WTC11 (cell line): Measurements from ENCODE around the gene MYOM3. TPM values are rescaled to one million over a fixed set of nuclear protein-coding genes. Genes with fewer than 3 reads are reported as not detected.

ENCODE experiments used
- ATAC-seq: fragments of 200-7000 bp; cut with Tn5 transposase; 2 replicates; pipeline ENCODE4 v1.10.0; 2021; ENCODE audit warnings: mild to moderate bottlenecking, moderate library complexity
- CTCF ChIA-PET: fragments of 300-600 bp; sonication (Branson Sonifier 250); formaldehyde crosslinking; loops from one replicate; lab custom pipeline; 2021; ENCODE audit warnings: antibody characterized with exemption; lab: Charles Lee
- POLR2A ChIA-PET: fragments of 350-600 bp; sonication (Branson Sonifier 250); formaldehyde crosslinking; loops from one replicate; lab custom pipeline; 2021; ENCODE audit warnings: antibody characterized with exemption; lab: Charles Lee
- DNase-seq: peaks from one replicate; pipeline ENCODE4 v3.0.0; 2021; ENCODE audit warnings: low spot score
- H3K27ac Mint-ChIP-seq: 2 replicates; pipeline ENCODE4 v1.8.0; 2021; ENCODE audit warnings: mixed read lengths
- H3K27me3 Mint-ChIP-seq: 2 replicates; pipeline ENCODE4 v1.8.0; 2021; ENCODE audit warnings: low read depth, mild to moderate bottlenecking, moderate library complexity, mixed read lengths
- H3K36me3 Mint-ChIP-seq: 2 replicates; pipeline ENCODE4 v1.8.0; 2021; ENCODE audit warnings: mixed read lengths
- H3K4me1 Mint-ChIP-seq: 2 replicates; pipeline ENCODE4 v1.8.0; 2022; ENCODE audit warnings: mixed read lengths
- H3K4me3 Mint-ChIP-seq: 2 replicates; pipeline ENCODE4 v1.8.0; 2021; ENCODE audit warnings: mild to moderate bottlenecking, moderate library complexity, mixed read lengths
- H3K9me3 Mint-ChIP-seq: 2 replicates; pipeline ENCODE4 v1.8.0; 2021; ENCODE audit warnings: mixed read lengths
- AFF4 ChIP-seq: sonication (generic); formaldehyde crosslinking; IDR thresholded peaks from 2 replicates; pipeline ENCODE4 v1.8.1; 2023; ENCODE audit warnings: mild to moderate bottlenecking, missing genetic modification reagents, borderline replicate concordance
- ATF6 ChIP-seq: sonication (generic); formaldehyde crosslinking; IDR thresholded peaks from 2 replicates; pipeline ENCODE4 v1.8.1; 2023; ENCODE audit warnings: mild to moderate bottlenecking, missing genetic modification reagents
- CDX4 ChIP-seq: fragments of 250-450 bp; sonication (Bioruptor Pico); IDR thresholded peaks from 2 replicates; pipeline ENCODE4 v1.9.0; 2021; ENCODE audit warnings: moderate library complexity, mild to moderate bottlenecking, inconsistent platforms, borderline replicate concordance
- CREM ChIP-seq: sonication (generic); formaldehyde crosslinking; IDR thresholded peaks from 2 replicates; pipeline ENCODE4 v1.8.1; 2022; ENCODE audit warnings: mild to moderate bottlenecking, missing genetic modification reagents, moderate library complexity
- E2F5 ChIP-seq: sonication (generic); formaldehyde crosslinking; IDR thresholded peaks from 2 replicates; pipeline ENCODE4 v1.8.1; 2022; ENCODE audit warnings: mild to moderate bottlenecking, moderate library complexity, missing genetic modification reagents
- ETV6 ChIP-seq: sonication (generic); formaldehyde crosslinking; IDR thresholded peaks from 2 replicates; pipeline ENCODE4 v1.8.1; 2022; ENCODE audit warnings: mild to moderate bottlenecking, missing genetic modification reagents
- FOXJ3 ChIP-seq: sonication (generic); formaldehyde crosslinking; IDR thresholded peaks from 2 replicates; pipeline ENCODE4 v1.9.0; 2021; ENCODE audit warnings: missing genetic modification reagents, mild to moderate bottlenecking, borderline replicate concordance
- FOXK1 ChIP-seq: sonication (generic); formaldehyde crosslinking; IDR thresholded peaks from 2 replicates; pipeline ENCODE4 v1.8.0; 2022; ENCODE audit warnings: mild to moderate bottlenecking, moderate library complexity, missing genetic modification reagents
- GTF2I ChIP-seq: fragments of 250-450 bp; sonication (Bioruptor Pico); conservative IDR thresholded peaks from 2 replicates; pipeline ENCODE4 v1.4.0; 2021; ENCODE audit warnings: mild to moderate bottlenecking
- NR1H2 ChIP-seq: sonication (generic); formaldehyde crosslinking; IDR thresholded peaks from 2 replicates; pipeline ENCODE4 v1.9.0; 2021; ENCODE audit warnings: mild to moderate bottlenecking, moderate library complexity, missing genetic modification reagents
- NR3C1 ChIP-seq: sonication (generic); formaldehyde crosslinking; conservative IDR thresholded peaks from 2 replicates; pipeline ENCODE4 v1.8.1; 2023; ENCODE audit warnings: low read depth, mild to moderate bottlenecking, missing genetic modification reagents
- RELA ChIP-seq: sonication (generic); formaldehyde crosslinking; IDR thresholded peaks from 2 replicates; pipeline ENCODE4 v1.8.1; 2022; ENCODE audit warnings: missing genetic modification reagents, mild to moderate bottlenecking, borderline replicate concordance
- TCF7 ChIP-seq: sonication (generic); formaldehyde crosslinking; IDR thresholded peaks from 2 replicates; pipeline ENCODE4 v1.8.0; 2022; ENCODE audit warnings: mild to moderate bottlenecking, low read depth, missing genetic modification reagents, moderate library complexity
- TEAD1 ChIP-seq: sonication (generic); formaldehyde crosslinking; IDR thresholded peaks from 2 replicates; pipeline ENCODE4 v1.8.0; 2022; ENCODE audit warnings: mild to moderate bottlenecking, missing genetic modification reagents
- TEAD4 ChIP-seq: sonication (generic); formaldehyde crosslinking; IDR thresholded peaks from 2 replicates; pipeline ENCODE4 v1.8.0; 2022; ENCODE audit warnings: mild to moderate bottlenecking, missing genetic modification reagents
- ZNF425 ChIP-seq: fragments of 250-450 bp; sonication (Bioruptor Pico); conservative IDR thresholded peaks from 2 replicates; pipeline ENCODE4 v1.9.0; 2021; ENCODE audit warnings: mild to moderate bottlenecking
- ZSCAN18 ChIP-seq: fragments of 250-450 bp; sonication (Bioruptor Pico); IDR thresholded peaks from 2 replicates; pipeline ENCODE4 v2.1.2; 2022; ENCODE audit warnings: mild to moderate bottlenecking, moderate library complexity
- total RNA-seq: library from RNA; stranded (reverse); gene quantifications from 3 replicates; pipeline ENCODE4 v1.2.3, GENCODE V29; 2021

MYOM3 gene
- total RNA-seq, 1 experiment from 2014 or later = 0.13 TPM

- TF ChIP-seq ATF6 (no peak), ZSCAN18 (CRISPR knock-in tag) (no peak), GTF2I (CRISPR knock-in tag) (no peak), NR3C1 (CRISPR knock-in tag) (no peak), TCF7 (CRISPR knock-in tag) (no peak), NR1H2 (no peak)
Measured at GRCh38 chr1:24127801-24128363, 15.9 kb upstream of the MYOM3 start (continued).

GRCh38 chr1:24127134-24127800 lies 15.3 kb upstream of the MYOM3 start:
- H3K27ac Mint-ChIP-seq = no peak overlapping the region
- TF ChIP-seq RELA (CRISPR knock-in tag) (no peak), NR3C1 (CRISPR knock-in tag) (no peak), FOXK1 (CRISPR knock-in tag) (no peak), TEAD1 (no peak), CDX4 (no peak), FOXJ3 (CRISPR knock-in tag) (no peak), GTF2I (CRISPR knock-in tag) (no peak), AFF4 (CRISPR knock-in tag) (no peak), CREM (CRISPR knock-in tag) (no peak), ETV6 (CRISPR knock-in tag) (no peak), ZNF425 (no peak), TEAD4 (CRISPR knock-in tag) (no peak), E2F5 (CRISPR knock-in tag) (no peak), TCF7 (CRISPR knock-in tag) (no peak)
- TF ChIP-seq, all 79 proteins: peak for 0
- POLR2A ChIA-PET = no interaction called here
- H3K4me3 Mint-ChIP-seq = no peak overlapping the region
- CTCF ChIA-PET = interaction anchor here (1.2 kb wide), 1 partner anchor 10 kb away, joined by 3 read pairs; no protein-coding TSS in a partner anchor
- peaks cover 12% of the 10 kb centered on the region for H3K4me1 Mint-ChIP-seq
- peaks cover 16% of the 10 kb centered on the region for H3K36me3 Mint-ChIP-seq
- DNase-seq = no peak
- H3K27me3 Mint-ChIP-seq = no peaks in the 10 kb centered on the region
- peaks cover 18% of the 10 kb centered on the region for H3K9me3 Mint-ChIP-seq
- ATAC-seq = no peak
